ENCODE measurements around the gene MRPS21. TPM values are rescaled to one million over a fixed set of nuclear protein-coding genes. Genes with fewer than 3 reads are reported as not detected.

The MRPS21 gene
- total RNA-seq, 1 donor from 2014 or later = 115 TPM

DNA sequence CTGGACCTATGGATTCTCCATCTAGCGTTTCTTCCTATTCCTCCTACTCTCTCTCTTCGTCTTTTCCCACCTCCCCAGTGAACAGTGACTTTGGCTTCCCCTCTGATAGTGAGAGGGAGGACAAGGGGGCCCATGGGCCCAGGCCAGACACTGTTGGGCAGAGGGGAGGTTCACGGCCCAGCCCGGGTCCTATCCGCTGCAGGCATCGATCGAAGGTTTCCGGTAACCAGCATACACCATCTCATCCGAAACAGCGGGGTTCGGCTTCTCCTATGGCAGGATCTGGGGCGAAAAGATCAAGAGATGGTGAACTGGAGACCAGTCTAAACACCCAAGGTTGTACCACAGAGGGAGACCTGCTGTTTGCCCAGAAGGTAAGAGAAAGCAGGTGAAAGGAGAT, 10.4 kb upstream of the MRPS21 start:
- Mint-ChIP-seq H3K4me3 (ENCODE audit: unreplicated experiment) (peak overlapping the region; percentile 95), H3K4me1 (ENCODE audit: low read depth, unreplicated experiment) (peaks cover 3% of the 10 kb centered on the region), H3K27ac (ENCODE audit: unreplicated experiment) (no peak overlapping the region), H3K9me3 (ENCODE audit: unreplicated experiment) (peaks cover 7% of the 10 kb centered on the region), H3K27me3 (ENCODE audit: unreplicated experiment) (peaks cover 9% of the 10 kb centered on the region), H3K36me3 (ENCODE audit: unreplicated experiment) (no peaks in the 10 kb centered on the region)
- DNase-seq = no peak
- TF ChIP-seq, protein P1, sequence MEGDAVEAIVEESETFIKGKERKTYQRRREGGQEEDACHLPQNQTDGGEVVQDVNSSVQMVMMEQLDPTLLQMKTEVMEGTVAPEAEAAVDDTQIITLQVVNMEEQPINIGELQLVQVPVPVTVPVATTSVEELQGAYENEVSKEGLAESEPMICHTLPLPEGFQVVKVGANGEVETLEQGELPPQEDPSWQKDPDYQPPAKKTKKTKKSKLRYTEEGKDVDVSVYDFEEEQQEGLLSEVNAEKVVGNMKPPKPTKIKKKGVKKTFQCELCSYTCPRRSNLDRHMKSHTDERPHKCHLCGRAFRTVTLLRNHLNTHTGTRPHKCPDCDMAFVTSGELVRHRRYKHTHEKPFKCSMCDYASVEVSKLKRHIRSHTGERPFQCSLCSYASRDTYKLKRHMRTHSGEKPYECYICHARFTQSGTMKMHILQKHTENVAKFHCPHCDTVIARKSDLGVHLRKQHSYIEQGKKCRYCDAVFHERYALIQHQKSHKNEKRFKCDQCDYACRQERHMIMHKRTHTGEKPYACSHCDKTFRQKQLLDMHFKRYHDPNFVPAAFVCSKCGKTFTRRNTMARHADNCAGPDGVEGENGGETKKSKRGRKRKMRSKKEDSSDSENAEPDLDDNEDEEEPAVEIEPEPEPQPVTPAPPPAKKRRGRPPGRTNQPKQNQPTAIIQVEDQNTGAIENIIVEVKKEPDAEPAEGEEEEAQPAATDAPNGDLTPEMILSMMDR (IDR thresholded peaks at IDR 0.05; ENCODE audit: partially characterized antibody, unreplicated experiment) = no peak

DNA sequence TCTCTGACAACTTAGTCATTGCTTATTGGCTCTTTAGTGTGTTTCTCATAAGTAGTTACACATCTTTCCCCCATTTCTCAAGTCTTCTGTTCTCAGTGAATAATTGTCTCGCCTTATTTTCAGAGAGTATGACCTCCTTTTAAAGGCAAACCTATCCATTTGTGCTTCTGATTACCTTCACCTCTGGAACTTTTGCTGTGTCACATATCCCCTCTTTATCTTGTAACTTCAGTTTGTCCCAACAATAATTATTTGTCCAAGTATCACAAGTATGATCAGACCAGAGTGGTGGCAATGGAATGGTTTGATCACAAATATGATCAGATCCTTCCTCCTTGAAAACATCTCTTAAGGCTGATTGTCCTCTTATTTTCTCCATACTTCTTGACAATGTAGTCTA, 5.3 kb upstream of the MRPS21 start:
- Mint-ChIP-seq H3K9me3 (ENCODE audit: unreplicated experiment) (peaks cover 4% of the 10 kb centered on the region), H3K36me3 (ENCODE audit: unreplicated experiment) (no peaks in the 10 kb centered on the region), H3K27me3 (ENCODE audit: unreplicated experiment) (peaks cover 2% of the 10 kb centered on the region), H3K4me1 (ENCODE audit: low read depth, unreplicated experiment) (peaks cover 3% of the 10 kb centered on the region), H3K27ac (ENCODE audit: unreplicated experiment) (no peak overlapping the region), H3K4me3 (ENCODE audit: unreplicated experiment) (no peak overlapping the region)
- DNase-seq = no peak
- TF ChIP-seq, protein P1 (IDR thresholded peaks at IDR 0.05; ENCODE audit: partially characterized antibody, unreplicated experiment) = no peak

DNA sequence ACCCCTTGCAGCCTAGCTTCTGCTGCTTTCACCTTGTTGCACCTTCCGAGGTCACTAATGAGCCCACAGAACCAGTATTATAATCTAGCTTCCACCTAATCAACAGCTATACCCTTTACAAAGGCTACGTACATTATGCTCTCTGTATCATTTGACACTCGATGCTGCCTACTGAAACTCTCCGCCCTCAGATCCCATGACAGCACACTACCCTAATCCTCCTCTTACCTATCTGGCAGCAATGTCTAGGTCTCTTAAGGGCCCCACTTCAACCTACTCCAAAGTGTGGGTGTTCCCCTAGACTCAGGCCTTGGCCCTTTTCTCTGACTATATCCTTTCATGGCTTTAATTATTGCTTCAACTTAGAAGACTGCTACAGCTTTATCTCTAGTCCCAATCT, 4.8 kb upstream of the MRPS21 start:
- TF ChIP-seq, protein P1 (IDR thresholded peaks at IDR 0.05; ENCODE audit: partially characterized antibody, unreplicated experiment) = no peak
- peaks cover 5% of the 10 kb centered on the region for H3K9me3 Mint-ChIP-seq (ENCODE audit: unreplicated experiment)
- H3K27ac Mint-ChIP-seq (ENCODE audit: unreplicated experiment) = no peak overlapping the region
- no peaks in the 10 kb centered on the region for H3K36me3 Mint-ChIP-seq (ENCODE audit: unreplicated experiment)
- peaks cover under 1% of the 10 kb centered on the region for H3K27me3 Mint-ChIP-seq (ENCODE audit: unreplicated experiment)
- H3K4me3 Mint-ChIP-seq (ENCODE audit: unreplicated experiment) = no peak overlapping the region
- peaks cover 3% of the 10 kb centered on the region for H3K4me1 Mint-ChIP-seq (ENCODE audit: low read depth, unreplicated experiment)
- DNase-seq = no peak

DNA sequence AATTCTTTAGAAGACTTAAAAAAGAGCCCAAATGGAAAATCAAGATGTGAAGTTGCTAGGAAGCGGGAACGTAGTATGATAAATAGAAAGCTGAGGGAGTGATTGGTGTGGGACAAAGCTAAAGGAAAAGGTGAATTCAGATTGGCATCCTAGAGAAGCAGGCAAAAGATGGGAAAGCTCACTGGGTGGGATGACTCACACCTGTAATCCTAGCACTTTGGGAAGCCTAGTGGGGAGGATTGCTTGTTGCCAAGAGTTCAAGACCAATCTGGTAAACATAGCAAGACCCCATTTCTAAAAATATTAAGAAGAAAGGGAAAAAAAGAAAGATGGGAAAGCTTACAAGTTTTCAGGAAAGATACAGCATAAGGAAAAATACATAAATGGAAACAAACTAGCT, 1.8 kb downstream of the MRPS21 start:
- H3K4me1 Mint-ChIP-seq (ENCODE audit: low read depth, unreplicated experiment) = peaks cover 6% of the 10 kb centered on the region
- peaks cover 5% of the 10 kb centered on the region for H3K9me3 Mint-ChIP-seq (ENCODE audit: unreplicated experiment)
- TF ChIP-seq, protein P1 (IDR thresholded peaks at IDR 0.05; ENCODE audit: partially characterized antibody, unreplicated experiment) = no peak
- no peaks in the 10 kb centered on the region for H3K36me3 Mint-ChIP-seq (ENCODE audit: unreplicated experiment)
- H3K27ac Mint-ChIP-seq (ENCODE audit: unreplicated experiment) = peak overlapping the region; percentile 0
- peaks cover 4% of the 10 kb centered on the region for H3K27me3 Mint-ChIP-seq (ENCODE audit: unreplicated experiment)
- DNase-seq = no peak
- peak overlapping the region; percentile 31 for H3K4me3 Mint-ChIP-seq (ENCODE audit: unreplicated experiment)

DNA sequence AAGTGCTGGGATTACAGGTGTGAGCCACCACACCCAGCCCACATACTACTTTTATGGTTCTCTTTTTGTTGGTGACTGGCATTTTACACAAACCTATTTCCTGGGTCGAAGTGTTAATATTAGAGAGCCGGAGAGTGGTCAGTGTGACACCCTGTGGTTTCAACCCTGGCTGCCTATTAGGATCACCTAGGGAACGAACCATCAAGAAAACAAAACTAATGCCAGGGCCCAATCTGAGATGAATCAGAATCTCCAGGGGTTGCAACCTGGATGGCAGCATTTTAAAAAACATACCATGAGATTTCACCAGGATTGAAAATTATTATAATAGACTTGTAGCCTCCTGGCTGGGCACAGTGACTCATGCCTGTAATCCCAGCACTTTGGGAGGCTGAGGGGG, 6.1 kb downstream of the MRPS21 start:
- TF ChIP-seq, protein P1 (IDR thresholded peaks at IDR 0.05; ENCODE audit: partially characterized antibody, unreplicated experiment) = no peak
- H3K27ac Mint-ChIP-seq (ENCODE audit: unreplicated experiment) = no peak overlapping the region
- H3K27me3 Mint-ChIP-seq (ENCODE audit: unreplicated experiment) = peaks cover 4% of the 10 kb centered on the region
- no peak overlapping the region for H3K4me3 Mint-ChIP-seq (ENCODE audit: unreplicated experiment)
- H3K9me3 Mint-ChIP-seq (ENCODE audit: unreplicated experiment) = no peaks in the 10 kb centered on the region
- peaks cover 4% of the 10 kb centered on the region for H3K36me3 Mint-ChIP-seq (ENCODE audit: unreplicated experiment)
- H3K4me1 Mint-ChIP-seq (ENCODE audit: low read depth, unreplicated experiment) = no peaks in the 10 kb centered on the region
- no peak for DNase-seq

Measured in glutamatergic neuron (in vitro differentiated cells).